NCI-H2196 treated with DMSO at 0.1 percent for 48 hours (cell line): ENCODE measurements around the gene CEP83.
"Not testable (repeated sequence)": the region's sequence is repeated elsewhere in the genome, so short reads cannot be mapped to it uniquely, and the experiment has no call there.

Experiments
- DNase-seq: peaks from one replicate; lab custom pipeline; 2025; ENCODE audit not compliant: unreplicated experiment; lab: John Stamatoyannopoulos, UW

CEP83 gene

DNA sequence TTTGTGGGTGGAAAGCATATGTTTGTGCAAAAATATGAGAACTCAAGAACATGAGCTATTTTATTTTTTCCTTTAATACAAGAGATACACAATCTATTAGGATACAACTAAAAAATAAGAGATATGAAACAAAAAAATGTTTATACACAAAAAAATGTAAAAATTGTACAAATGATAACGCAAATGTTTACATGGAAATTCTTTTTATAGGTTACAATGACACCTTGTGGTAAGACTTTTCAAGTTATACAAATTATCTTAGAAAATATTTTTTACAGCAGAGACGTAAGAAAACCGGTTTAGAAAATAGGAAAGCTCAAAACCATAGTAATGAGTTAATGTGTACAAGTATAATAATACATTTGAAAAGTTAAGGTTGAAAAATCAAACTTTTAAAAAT is 25.5 kb downstream of the CEP83 start:
- no peak for DNase-seq

DNA sequence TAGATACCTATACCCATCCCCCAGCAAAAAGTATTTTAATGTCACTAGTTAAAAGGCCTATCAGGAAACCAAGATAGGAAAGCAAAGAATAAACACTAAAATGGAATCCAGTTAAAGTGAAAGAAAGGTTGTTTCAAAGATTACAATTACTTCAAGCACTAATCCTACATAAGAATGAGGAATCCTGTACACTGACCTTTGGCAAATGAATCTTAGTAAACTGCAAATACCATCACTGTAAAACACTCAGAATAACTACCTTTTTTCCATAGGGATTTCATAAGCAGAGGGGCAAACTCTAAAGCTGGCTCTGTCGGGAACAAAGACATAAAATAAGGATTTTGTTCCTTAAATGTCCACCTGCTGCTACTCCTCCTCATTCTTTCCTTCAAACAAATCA is 25.9 kb downstream of the CEP83 start:
- no peak for DNase-seq

DNA sequence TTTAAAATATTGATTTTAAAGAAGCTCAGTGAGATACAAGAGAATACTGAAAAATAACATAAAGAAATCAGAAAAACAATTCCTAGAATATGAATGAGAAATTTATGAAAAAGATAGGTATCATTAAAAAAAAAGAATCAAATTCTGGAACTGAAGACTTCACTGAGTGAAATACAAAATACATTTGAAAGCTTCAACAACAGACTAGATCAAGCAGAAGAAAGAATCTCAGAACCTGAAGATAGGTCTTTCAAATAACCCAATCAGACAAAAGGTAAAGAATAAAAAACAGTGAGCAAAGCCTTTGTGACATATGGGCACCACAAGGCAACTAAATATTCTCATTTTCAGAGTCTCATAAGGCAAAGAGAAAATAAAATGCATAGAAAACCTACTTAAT is 29.4 kb downstream of the CEP83 start:
- no peak for DNase-seq

DNA sequence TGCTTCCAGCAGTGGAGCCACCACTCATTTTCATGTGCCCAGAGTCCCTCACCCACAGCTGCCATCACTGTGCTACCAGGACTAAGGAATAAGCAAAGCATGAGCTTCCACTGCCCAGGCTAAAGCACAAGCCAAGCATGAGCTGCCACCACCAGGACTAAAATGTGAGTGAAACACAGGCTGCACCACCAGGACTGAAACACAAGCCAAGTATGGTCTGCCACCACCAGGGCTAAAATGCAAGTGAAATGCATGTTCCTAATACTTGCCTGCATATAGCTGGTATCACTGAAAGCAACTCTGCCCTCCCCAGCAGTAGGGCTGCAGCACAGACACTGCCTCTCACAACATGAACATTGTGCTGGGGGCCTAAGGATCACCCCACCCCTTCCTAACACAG is 30.0 kb downstream of the CEP83 start:
- no peak for DNase-seq

DNA sequence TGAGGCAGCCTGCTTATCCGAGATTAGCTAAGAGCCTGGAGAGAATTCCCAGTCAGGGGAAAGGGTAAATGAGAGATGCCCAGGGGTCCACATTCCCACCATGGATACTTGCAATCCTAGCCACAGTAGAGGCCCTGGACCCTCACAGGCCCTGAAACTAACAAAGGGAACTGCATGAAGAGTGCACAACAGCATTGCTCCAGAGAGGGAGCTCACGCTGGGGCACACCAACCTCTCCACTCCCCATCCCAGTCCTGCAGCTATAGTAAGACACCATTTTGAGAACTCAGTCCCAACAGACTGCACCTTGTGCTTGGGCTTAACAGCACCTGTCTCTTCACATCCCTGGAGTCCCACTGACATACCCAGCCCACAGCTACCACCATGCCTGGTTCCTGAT is 30.5 kb downstream of the CEP83 start:
- DNase-seq, result no peak

DNA sequence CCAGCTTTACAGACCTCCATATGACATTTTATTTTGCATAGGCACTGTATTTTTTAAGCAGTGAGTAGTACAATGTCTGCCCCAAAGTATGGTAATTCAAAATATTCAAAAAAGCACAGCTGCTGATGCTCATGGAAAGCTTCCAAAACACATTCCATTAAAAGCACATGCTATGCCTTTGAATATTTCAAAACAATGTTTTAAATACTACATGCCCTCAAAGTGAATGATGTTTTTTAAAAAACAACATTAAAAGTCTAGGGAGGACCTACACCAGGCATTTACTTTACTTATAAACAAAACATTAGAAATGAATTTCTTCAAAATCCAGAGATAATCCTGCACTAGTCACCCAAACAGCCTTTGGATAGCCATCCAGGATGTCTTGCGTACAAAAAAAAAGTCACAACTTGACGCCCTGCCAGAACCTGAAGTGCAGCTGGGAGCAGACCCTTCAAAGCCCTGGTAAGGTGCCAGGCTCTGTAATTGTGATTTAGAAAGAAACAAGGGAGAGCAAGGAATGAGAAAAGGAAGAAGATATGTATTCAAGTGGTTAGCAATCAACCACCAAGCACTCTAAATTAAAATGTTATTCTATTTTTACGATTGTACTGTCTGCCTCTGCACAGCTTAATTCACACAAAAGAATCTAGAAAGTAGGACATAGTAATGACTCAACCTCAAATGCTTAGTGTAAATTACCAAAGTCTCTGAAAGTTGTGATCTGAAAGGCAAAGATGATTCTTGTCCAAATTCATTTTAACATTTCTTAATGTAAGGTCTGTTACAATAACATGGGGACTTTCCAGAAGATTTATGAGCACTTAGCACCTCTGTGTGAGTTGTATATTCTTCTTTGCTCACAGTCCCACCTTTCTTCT is 31.9 kb downstream of the CEP83 start:
- DNase-seq, result peak; percentile 39

DNA sequence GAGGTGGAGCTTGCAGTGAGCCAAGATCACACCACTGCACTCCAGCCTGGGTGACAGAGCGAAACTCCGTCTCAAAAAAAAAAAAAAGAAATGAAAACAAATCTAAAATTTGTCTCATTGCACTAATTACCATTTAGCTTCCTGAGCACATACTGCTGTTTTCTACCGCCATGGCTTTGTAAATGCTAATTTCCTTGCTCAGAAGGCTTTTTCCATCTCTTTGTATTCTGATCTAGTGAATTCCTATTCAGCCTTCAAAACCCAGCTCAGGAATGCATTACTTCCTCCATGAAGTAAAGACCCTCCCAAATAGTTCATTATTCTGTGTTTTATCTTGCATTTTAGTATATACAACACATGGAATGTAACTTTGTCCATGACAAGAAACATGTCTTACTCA is 33.6 kb downstream of the CEP83 start:
- DNase-seq, result no peak

DNA sequence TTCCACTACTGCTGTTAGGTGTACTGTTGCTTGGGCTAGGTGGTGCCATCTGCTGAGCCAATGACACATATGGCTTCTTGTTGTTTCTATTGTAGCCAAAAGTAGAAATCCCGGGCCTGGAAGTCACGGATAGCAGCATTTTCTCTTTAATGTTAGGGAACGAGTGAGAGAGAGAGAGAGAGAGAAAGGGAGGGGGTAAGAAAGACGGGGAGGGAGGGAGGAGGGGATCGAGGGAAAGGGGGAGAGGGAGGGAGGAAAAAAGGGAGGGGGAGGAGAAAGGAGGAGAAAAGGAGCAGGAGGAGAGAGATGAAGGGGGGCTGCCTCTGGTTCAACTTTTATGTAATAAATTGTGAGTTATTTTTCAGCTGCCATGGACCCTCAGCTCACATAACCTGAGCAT is 34.8 kb downstream of the CEP83 start:
- not testable (repeated sequence) for DNase-seq

DNA sequence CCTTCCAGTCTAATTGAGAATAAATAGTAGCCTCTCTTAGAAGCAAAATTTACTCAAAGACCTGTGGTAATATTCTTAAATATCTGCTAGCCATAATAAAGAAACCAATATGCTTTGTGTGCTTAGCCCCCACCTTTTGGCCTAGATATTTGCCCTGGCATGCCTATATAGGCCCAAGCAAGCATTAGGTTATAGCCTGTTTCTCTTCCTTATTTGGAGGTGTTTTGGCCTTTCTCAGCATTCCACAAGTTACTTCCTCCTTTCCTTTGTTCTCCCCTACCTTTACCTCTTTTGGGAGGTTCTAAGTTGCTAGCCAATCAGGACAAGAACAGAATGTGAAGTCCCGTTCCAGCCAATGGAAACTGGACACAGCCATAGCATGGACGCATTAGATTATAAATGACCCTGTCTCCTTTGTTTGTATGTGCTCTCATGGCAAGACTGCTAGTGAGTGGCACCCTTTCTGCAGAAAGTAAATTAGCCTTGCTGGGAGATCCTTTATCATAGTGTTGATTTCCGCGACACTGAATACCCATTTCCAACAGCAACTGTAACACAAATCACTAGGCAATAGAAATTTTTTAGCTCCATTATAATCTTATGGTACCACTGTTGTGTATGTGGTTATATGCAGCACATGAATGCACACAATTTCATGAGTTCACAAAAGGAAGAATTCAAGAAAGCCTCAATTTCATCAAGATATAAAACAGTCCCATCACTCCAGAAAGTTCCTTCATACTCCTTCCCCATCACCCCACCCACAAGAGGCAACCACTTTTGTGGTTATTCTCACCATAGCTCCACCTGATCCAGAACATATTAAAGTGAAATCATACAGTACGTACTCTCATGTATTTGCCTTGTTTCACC is 37.6 kb downstream of the CEP83 start:
- no peak for DNase-seq

DNA sequence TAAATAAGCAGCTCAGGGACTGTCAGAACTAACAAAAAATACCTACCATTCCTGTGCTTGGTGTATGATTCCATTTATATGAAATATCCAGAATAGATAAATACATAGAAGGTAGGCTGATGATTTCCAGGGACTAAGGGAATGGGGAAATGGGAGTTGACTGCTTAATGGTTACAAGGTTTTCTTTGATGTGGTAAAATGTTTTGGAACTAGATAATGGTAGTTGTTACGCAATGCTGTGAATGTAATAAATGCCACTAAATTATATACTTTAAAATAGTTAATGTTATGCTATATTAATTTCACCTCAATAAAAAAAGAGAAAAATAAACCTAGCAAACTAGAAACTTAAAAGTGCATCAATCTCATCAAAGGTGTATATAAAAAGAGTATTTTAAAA is 41.1 kb downstream of the CEP83 start:
- DNase-seq, result no peak

DNA sequence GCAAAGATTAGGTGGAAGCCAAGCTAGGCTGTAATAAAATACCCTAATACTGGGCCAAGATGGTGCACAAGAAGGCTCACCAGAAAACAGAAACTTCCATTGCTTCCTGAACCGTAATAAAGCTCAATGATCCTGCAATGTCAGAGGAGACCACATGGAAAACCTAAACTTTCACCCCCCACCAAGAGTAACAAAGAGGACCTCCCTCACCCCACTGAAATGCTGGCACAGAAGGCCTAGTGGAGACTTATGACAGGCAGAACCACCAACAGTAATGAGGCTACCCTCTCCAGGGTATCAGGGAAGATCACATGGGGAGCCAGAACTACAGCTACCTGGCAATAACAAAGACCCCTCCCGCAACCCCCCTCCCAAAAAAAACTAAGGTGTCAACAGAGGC is 43.1 kb downstream of the CEP83 start:
- DNase-seq, result no peak

DNA sequence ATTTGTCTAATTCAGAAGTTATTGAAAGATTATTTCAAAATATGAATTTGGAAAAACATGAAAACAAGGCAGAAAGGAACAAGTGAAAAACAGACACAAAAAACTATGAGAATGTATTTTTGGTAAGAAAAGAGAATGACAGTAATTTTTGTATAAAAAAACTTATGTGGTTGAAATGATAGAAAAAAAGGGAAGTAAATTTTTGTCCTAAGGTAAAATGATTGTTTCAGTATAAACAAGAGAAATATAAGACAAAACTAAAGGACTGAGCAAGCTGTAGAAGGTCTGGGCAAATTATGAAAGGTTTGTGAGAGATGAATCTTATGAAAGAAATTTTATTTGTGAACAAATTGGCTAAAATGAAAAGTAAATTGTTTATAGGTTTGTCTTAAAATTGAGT is 44.6 kb downstream of the CEP83 start:
- no peak for DNase-seq

DNA sequence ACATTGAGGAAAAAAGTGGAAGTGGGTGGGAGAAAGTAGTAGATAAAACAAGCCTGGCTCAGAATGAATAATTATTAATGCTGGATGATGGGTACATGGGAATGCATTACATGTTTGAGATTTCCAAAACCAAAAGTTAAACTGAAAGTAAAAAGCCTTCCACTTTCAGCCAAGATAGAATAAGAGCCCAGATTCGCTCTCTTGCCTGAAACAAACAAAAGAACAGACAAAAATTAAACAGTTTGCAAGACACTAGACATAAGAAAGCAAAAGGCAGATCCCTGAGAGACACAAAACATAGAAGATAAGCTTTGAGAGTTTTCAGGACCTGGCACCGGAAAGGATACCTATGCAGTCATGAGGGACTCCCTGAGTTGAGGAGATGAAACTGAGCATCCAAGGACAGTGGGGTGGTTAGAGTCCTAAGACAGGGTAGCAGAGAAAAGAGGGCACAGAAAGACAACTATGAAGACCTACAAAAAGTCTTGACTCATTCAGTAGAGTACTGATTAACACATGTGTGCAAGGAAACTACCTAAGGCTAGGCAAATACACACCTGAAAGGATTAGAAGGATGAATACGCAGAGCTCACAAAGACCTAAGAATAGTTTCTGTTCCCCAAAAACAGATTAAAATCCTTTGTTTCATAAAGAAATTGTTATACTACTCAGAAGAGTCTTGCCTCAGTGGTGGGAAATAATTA is 54.1 kb downstream of the CEP83 start:
- DNase-seq, result no peak

DNA sequence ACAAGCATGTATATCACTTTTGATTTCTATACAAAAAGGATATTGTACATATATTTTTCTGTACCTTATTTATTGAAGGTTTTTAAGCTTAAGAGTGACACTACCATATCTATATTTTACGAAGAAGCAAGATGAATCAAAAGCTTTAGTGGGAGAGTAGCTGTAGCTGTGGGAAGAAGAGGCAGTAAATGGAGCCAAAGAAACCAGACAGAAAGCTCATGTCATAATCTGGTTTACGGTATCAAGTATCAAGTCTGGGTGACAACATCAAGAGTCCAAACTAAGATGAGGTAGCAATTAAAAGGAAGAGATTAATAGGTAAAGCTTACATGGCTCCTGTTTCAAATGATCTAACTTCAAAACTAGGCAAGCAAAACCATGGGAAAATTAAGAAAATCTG is 54.8 kb downstream of the CEP83 start:
- DNase-seq, result no peak

DNA sequence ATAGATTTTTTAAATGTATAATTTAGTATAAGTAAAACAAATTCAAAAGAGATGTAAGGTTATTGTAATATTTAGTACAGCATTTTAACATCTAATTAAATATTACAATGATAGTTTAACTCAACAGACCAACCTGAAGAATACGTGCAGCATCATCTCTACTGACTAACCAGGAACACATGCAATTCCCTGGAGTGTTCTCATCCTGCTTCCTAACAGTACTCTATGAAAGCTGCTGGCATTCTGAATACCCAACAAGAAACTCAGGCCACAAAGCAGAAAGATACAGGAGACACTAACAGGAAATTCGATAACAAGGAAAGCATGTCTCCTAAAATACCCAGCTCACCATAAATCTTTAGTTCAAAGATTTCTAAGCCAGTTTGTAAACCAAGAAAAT is 58.3 kb downstream of the CEP83 start:
- no peak for DNase-seq

DNA sequence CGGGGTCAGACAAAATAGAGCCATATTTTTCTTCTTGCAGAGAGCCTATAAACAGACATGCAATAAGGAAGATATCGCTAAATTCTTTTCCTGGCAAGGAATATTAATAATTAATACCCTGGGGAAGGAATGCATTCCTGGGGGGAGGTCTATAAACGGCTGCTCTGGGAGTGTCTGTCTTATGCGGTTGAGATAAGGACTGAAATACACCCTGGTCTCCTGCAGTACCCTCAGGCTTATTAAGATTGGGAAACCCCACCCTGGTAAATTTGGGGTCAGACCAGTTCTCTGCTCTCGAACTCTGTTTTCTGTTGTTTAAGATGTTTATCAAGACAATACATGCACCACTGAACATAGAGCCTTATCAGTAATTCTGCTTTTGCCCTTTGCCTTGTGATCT is 61.0 kb downstream of the CEP83 start:
- DNase-seq, result not testable (repeated sequence)

DNA sequence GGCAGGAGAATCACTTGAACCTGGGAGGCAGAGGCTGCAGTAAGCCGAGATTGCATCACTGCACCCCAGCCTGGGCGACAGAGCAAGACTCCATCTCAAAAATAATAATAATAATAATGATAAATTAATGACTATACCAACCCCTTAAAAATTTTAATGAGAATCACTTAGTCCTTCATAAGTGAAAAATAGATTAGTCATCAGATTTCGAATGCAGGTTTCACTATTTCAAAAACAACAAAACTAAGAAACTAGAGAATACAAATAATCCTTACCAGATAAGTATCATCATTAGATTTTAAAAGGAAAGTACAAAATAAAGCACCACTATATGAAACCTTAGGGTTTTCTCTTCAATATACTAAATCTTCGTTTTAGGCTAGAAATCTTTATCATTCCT is 62.3 kb downstream of the CEP83 start:
- no peak for DNase-seq

DNA sequence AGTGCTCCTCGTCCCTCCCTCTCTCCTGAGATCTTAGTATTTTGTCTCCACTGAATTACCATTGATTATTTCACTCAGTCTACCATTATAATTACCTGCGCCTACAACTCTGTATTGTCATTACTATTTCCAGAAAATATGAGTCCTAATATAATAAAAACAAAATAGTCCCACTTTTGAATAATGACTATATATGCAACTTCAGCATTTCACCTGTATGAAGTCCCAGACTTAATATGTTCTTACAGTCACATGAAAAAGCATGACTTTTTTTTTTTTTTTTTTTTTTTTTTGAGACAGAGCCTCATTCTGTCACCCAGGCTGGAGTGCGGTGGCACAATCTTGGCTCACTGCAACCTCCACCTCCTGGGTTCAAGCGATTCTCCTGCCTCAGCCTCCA is 63.7 kb downstream of the CEP83 start:
- DNase-seq, result not testable (repeated sequence)

DNA sequence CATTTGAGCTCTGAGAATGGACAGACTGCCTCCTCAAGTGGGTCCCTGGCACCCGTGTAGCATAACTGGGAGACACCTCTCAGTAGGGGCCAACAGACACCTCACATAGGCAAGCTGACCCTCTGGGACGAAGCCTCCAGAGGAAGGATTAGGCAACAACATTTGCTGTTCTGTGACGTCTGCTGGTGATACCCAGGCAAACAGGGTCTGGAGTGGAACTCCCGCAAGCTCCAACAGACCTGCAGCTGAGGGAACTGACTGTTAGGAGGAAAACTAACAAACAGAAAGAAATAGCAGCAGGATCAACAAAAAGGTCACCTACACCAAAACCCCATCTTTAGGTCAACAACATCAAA is 69.6 kb downstream of the CEP83 start:
- no peak for DNase-seq

DNA sequence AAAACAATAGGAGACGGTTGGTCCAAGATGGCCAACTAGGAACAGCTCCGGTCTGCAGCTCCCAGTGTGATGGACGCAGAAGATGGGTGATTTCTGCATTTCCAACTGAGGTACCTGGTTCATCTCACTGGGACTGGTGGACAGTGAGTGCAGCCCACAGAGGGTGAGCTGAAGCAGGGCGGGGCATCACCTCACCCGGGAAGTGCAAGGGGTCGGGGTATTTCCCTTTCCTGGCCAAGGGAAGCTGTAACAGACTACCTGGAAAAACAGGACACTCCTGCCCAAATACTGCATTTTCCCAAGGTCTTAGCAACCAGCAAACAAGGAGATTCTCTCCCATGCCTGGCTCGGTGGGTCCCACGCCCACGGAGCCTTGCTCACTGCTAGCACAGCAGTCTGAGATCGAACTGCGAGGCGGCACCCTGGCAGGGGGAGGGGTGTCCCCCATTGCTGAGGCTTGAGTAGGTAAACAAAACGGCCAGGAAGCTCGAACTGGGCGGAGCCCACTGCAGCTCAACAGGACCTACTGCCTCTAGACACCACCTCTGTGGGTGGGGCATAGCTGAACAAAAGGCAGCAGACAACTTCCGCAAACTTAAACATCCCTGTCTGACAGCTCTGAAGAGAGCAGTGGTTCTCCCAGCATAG is 70.1 kb downstream of the CEP83 start:
- not testable (repeated sequence) for DNase-seq

DNA sequence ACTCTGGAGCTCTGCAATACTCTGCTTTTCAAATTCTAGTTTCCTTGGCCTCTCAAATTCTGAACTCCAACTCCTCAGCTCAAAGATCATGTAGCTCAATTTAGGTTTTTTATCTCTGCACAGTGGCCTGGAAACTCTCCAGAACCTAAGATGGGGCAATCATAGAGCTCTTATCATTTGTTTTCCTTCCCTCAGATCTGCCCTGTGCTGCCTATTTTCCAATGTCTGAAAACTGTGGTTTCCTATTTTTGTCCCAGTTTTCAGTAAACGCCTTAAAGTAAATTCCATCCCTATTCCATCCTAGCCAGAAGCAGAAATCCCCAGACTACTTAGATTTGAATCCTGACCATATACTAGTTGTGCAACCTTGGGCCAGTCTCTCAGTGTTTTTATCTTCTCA is 73.2 kb downstream of the CEP83 start:
- no peak for DNase-seq
